ENCODE data around the gene KCNQ1. TPM values are rescaled to one million over a fixed set of nuclear protein-coding genes. Genes with fewer than 3 reads are reported as not detected.

KCNQ1 gene
- total and polyA plus RNA-seq, 7 donors, result 0.48 to 3.1 (median 1.1) TPM

DNA sequence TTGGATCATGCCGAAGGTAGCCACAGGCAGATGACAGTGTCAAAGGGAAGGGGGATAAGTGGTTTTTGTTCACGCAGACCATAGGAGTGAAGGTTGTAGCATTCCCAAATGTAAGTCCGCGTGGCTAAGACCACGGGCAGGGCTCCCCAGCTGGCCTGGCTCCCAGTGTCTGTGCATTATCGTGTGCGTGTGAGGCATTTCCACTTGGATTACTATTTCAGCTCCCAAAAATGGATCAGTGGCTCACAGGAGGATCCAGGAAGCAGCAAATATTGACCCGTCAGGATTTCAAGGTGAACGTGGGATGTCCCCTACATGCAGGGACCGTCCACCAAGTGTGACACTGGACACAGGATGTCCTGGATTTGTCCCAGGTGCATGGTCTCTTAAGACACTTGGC lies 430.2 kb downstream of the KCNQ1 start:
- ATAC-seq (no peak), DNase-seq (no peak)
- Histone ChIP-seq H3K27ac (no peak overlapping the region), H3K27me3 (ENCODE audit: insufficient read depth in 3 of 3, low read length in 2 of 3) (peaks cover 0 to 19% (median 11%) of the 10 kb centered on the region in 3 donors), H3K4me1 (no peaks in the 10 kb centered on the region), H3K36me3 (ENCODE audit: insufficient read depth in 1 of 2, low read depth in 1 of 2) (no peaks in the 10 kb centered on the region), H3K9me3 (no peaks in the 10 kb centered on the region), H3K4me3 (no peak overlapping the region)
- WGBS, 3 donors, result 88 to 93% (median 91%) methylated on average over 10 of the region's 10 CpGs
- intact Hi-C loops (cut with DNase I), result no loop called here
- TF ChIP-seq, protein P1, sequence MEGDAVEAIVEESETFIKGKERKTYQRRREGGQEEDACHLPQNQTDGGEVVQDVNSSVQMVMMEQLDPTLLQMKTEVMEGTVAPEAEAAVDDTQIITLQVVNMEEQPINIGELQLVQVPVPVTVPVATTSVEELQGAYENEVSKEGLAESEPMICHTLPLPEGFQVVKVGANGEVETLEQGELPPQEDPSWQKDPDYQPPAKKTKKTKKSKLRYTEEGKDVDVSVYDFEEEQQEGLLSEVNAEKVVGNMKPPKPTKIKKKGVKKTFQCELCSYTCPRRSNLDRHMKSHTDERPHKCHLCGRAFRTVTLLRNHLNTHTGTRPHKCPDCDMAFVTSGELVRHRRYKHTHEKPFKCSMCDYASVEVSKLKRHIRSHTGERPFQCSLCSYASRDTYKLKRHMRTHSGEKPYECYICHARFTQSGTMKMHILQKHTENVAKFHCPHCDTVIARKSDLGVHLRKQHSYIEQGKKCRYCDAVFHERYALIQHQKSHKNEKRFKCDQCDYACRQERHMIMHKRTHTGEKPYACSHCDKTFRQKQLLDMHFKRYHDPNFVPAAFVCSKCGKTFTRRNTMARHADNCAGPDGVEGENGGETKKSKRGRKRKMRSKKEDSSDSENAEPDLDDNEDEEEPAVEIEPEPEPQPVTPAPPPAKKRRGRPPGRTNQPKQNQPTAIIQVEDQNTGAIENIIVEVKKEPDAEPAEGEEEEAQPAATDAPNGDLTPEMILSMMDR (IDR thresholded peaks at IDR 0.05), result no peak

DNA sequence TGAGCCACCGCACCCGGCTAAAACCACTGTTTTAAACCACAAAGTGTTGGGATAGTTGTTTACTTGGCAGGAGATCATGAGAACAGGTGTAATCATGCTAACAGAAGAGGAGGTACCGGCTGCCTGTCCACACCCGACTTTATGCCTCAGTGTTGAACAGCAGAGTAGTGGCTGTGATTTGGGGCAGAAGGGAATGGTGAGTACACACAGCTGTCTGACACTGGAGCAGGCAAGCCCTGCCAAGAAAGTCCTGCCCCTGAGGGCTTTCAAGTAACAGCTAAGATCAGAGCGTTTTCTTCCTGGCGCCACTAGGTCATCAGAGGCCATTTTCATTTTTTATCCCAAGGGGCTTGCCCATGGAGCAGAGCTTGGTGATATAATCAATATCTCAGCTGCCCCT lies 432.7 kb downstream of the KCNQ1 start:
- ATAC-seq, result no peak
- Histone ChIP-seq H3K4me3 (no peak overlapping the region), H3K9me3 (no peaks in the 10 kb centered on the region), H3K27ac (no peak overlapping the region), H3K36me3 (ENCODE audit: insufficient read depth in 1 of 2, low read depth in 1 of 2) (no peaks in the 10 kb centered on the region), H3K27me3 (ENCODE audit: insufficient read depth in 3 of 3, low read length in 2 of 3) (peaks cover 0 to 3% (median 0%) of the 10 kb centered on the region in 3 donors), H3K4me1 (peaks cover 6% of the 10 kb centered on the region)
- WGBS, 3 donors, result 59 to 78% (median 74%) methylated on average over 6 of the region's 6 CpGs
- intact Hi-C loops (cut with DNase I), result no loop called here
- no peak for DNase-seq
- TF ChIP-seq, protein P1 (IDR thresholded peaks at IDR 0.05), result no peak

DNA sequence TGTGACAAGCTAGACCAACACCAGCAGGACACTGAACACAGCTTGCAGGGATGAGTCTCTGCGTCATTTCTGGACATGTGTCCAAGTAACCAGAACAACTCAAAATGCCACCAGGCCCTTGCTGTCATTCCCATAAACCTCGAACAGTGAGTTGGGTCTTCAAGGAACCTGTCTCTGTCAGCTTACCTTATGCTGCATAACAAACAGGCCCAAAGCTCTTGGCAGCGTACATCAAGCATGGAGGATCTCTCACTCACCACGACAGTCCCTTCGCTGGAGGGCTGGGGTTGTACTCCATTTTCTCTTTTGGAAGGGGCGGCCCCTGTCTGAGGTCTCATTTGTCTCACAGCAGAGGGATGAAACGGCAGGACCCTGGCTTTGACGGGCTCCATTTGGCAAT lies 434.0 kb downstream of the KCNQ1 start:
- 81 to 89% (median 81%) methylated on average over 8 of the region's 8 CpGs for whole genome bisulfite sequencing, 3 donors
- Histone ChIP-seq H3K27me3 (ENCODE audit: insufficient read depth in 3 of 3, low read length in 2 of 3) (peaks cover 0 to 3% (median 0%) of the 10 kb centered on the region in 3 donors), H3K4me3 (no peak overlapping the region), H3K4me1 (peaks cover 16% of the 10 kb centered on the region), H3K9me3 (no peaks in the 10 kb centered on the region), H3K36me3 (ENCODE audit: insufficient read depth in 1 of 2, low read depth in 1 of 2) (no peaks in the 10 kb centered on the region), H3K27ac (no peak overlapping the region)
- DNase-seq, result no peak
- ATAC-seq, result no peak
- TF ChIP-seq, protein P1 (IDR thresholded peaks at IDR 0.05), result no peak
- intact Hi-C loops (cut with DNase I), result no loop called here

DNA sequence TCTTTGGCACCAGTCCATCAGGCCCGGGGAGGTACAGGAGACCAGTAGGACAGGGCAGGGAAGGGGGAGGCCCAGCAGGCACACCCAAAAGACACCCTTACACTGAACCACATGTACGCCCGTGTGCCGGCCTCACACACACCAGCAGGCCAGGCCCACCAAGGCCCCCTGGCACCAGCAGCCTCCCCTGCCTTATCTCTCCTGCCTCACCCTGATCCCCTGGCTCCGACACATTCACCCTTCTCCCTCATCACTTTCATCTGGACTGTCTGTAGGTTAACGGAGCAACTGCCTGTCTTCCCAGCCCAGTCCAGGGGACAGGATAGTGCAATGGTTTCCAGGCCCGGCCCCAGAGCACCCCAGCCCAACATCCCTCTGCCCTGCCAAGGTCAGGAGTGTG lies 435.8 kb downstream of the KCNQ1 start:
- H3K27ac ChIP-seq, result no peak overlapping the region
- ATAC-seq (no peak), DNase-seq (no peak)
- WGBS, 3 donors, result 78 to 87% (median 81%) methylated on average over 7 of the region's 7 CpGs
- no peaks in the 10 kb centered on the region for H3K9me3 ChIP-seq
- H3K36me3 ChIP-seq (ENCODE audit: insufficient read depth in 1 of 2, low read depth in 1 of 2), result no peaks in the 10 kb centered on the region
- intact Hi-C loops (cut with DNase I), result loop anchor here in 1 of 2 donors (5.0 to 10.0 kb wide), 2 partner anchors 98 to 186 kb away; partner anchors contain the start of gene KCNQ1OT1
- H3K27me3 ChIP-seq (ENCODE audit: insufficient read depth in 3 of 3, low read length in 2 of 3), result no peaks in the 10 kb centered on the region
- no peak overlapping the region for H3K4me3 ChIP-seq
- TF ChIP-seq, protein P1 (IDR thresholded peaks at IDR 0.05), result no peak
- peaks cover 16% of the 10 kb centered on the region for H3K4me1 ChIP-seq

Measured in psoas muscle (tissue), 8 donors.